ENCODE results near the gene ZBTB33. TPM values are rescaled to one million over a fixed set of nuclear protein-coding genes. Genes with fewer than 3 reads are reported as not detected.

Gene ZBTB33, protein sequence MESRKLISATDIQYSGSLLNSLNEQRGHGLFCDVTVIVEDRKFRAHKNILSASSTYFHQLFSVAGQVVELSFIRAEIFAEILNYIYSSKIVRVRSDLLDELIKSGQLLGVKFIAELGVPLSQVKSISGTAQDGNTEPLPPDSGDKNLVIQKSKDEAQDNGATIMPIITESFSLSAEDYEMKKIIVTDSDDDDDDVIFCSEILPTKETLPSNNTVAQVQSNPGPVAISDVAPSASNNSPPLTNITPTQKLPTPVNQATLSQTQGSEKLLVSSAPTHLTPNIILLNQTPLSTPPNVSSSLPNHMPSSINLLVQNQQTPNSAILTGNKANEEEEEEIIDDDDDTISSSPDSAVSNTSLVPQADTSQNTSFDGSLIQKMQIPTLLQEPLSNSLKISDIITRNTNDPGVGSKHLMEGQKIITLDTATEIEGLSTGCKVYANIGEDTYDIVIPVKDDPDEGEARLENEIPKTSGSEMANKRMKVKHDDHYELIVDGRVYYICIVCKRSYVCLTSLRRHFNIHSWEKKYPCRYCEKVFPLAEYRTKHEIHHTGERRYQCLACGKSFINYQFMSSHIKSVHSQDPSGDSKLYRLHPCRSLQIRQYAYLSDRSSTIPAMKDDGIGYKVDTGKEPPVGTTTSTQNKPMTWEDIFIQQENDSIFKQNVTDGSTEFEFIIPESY
- 10 to 100 TPM; 28.6 to 29.6 TPM for total RNA-seq

DNA sequence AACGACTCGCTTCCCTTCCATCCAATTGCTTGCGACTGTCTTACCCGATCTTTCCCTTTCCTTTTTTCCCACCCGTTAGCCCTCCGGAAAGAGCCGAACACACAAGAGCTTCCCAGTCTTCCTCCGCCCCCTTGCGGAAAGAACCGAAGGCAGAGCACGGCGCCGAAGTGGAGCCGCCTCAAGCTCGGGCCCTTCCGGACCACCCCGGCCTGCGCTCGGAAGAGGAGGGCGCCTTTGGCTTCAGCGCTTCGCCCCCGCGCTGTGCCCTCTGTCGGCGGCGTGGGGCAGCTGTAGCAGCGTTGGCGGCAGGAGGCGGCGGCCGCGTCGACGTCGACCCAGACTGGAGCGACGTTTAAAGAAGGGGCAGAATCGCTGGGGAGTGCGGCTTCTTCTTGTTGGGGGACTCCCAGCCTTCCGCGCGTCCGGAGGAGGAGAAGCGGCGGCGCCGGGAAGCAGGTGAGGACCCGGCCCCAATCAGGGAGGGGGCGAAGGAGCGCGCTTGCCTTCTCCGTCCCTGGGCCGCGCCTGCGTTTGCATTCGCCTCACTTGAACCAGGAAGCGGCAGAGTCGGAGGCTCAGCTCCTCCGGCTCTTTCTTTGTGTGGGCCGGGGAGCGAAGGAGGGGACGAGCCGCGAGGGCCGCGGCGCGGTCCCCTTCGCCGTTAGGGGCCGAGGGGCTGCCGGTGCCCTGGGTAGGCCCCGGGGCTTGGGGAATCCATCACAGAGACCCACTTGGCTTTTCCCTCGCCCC, at the start of gene ZBTB33:
Gene ZBTB33 (plus strand): TSS at position 291 of the 750 bp plus-strand sequence. CDS start 2,604 bp downstream, outside the sequence.

Other genes with a start within 250 kb of the ZBTB33 start
- gene RHOXF2B, start 173.1 kb upstream of the ZBTB33 start, total RNA-seq, result not detected
- gene RHOXF1, start 134.9 kb upstream of the ZBTB33 start, total RNA-seq, result not detected
- gene RHOXF2, start 92.2 kb upstream of the ZBTB33 start, total RNA-seq, result not detected
- 10 to 100 TPM in 1 of 2 donors, 1 to 10 TPM in 1; 7.6 to 18.6 TPM for gene TMEM255A, start 60.6 kb downstream of the ZBTB33 start, total RNA-seq
- not detected for gene ATP1B4, start 111.3 kb downstream of the ZBTB33 start, total RNA-seq
- gene LAMP2, start 218.5 kb downstream of the ZBTB33 start, total RNA-seq, result 100 to 1,000 TPM; 296 to 366 TPM

Data from melanocyte of skin (primary cell).